HEK293T (cell line): ENCODE measurements around the gene CHDH.

Experiments used
- CTCF ChIA-PET: fragments of 350-600 bp; formaldehyde crosslinking; extraction: SDS; loops from one replicate; lab custom pipeline; 2021; ENCODE audit warnings: antibody characterized with exemption, inconsistent platforms; lab: Yijun Ruan, JAX
- POLR2A ChIA-PET: fragments of 350-600 bp; formaldehyde crosslinking; extraction: SDS; loops from one replicate; lab custom pipeline; 2020; ENCODE audit warnings: antibody characterized with exemption, inconsistent platforms; lab: Yijun Ruan, JAX
- DNase-seq: peaks from one replicate; pipeline ENCODE4 v3.0.0; 2012; ENCODE audit warnings: mixed read lengths; ENCODE audit errors: extremely low spot score
- ARNT ChIP-seq: fragments of 450-650 bp; IDR thresholded peaks from 2 replicates; pipeline ENCODE4 v1.6.1; 2017; ENCODE audit warnings: mild to moderate bottlenecking
- BHLHE40 ChIP-seq: fragments of 450-650 bp; IDR thresholded peaks from 2 replicates; pipeline ENCODE4 v1.6.1; 2016; ENCODE audit warnings: mild to moderate bottlenecking, moderate library complexity, borderline replicate concordance
- CTBP1 ChIP-seq: fragments of 450-650 bp; IDR thresholded peaks from 2 replicates; pipeline ENCODE4 v1.6.1; 2016; ENCODE audit warnings: borderline replicate concordance
- ELF4 ChIP-seq: fragments of 450-650 bp; IDR thresholded peaks from 2 replicates; pipeline ENCODE4 v1.6.1; 2017; ENCODE audit warnings: antibody characterized with exemption
- FOXA1 ChIP-seq: fragments of 450-650 bp; IDR thresholded peaks from 2 replicates; pipeline ENCODE4 v1.6.1; 2016; ENCODE audit warnings: mild to moderate bottlenecking
- FOXK2 ChIP-seq: fragments of 450-650 bp; IDR thresholded peaks from 2 replicates; pipeline ENCODE4 v1.6.1; 2016; ENCODE audit warnings: mild to moderate bottlenecking
- FOXM1 ChIP-seq: fragments of 450-650 bp; IDR thresholded peaks from 2 replicates; pipeline ENCODE4 v1.6.1; 2017; ENCODE audit warnings: mild to moderate bottlenecking, borderline replicate concordance
- HDGF ChIP-seq: fragments of 450-650 bp; IDR thresholded peaks from 2 replicates; pipeline ENCODE4 v1.6.1; 2017; ENCODE audit warnings: antibody characterized with exemption, borderline replicate concordance
- L3MBTL2 ChIP-seq: fragments of 450-650 bp; conservative IDR thresholded peaks from 2 replicates; pipeline ENCODE4 v1.6.1; 2016; ENCODE audit warnings: mild to moderate bottlenecking
- LEF1 ChIP-seq: fragments of 450-650 bp; IDR thresholded peaks from 2 replicates; pipeline ENCODE4 v1.6.1; 2017; ENCODE audit warnings: mild to moderate bottlenecking, borderline replicate concordance
- NFRKB ChIP-seq: fragments of 450-650 bp; IDR thresholded peaks from 2 replicates; pipeline ENCODE4 v1.6.1; 2016; ENCODE audit warnings: mild to moderate bottlenecking, moderate library complexity
- PKNOX1 ChIP-seq: fragments of 450-650 bp; IDR thresholded peaks from 2 replicates; pipeline ENCODE4 v1.6.1; 2016
- SP1 ChIP-seq: fragments of 450-650 bp; IDR thresholded peaks from 2 replicates; pipeline ENCODE4 v1.6.1; 2017
- SUZ12 ChIP-seq: fragments of 450-650 bp; IDR thresholded peaks from 2 replicates; pipeline ENCODE4 v1.6.1; 2016; ENCODE audit warnings: mild to moderate bottlenecking
- TARDBP ChIP-seq: fragments of 450-650 bp; IDR thresholded peaks from 2 replicates; pipeline ENCODE4 v1.6.1; 2016
- ZNF384 ChIP-seq: fragments of 450-650 bp; IDR thresholded peaks from 2 replicates; pipeline ENCODE4 v1.6.1; 2016

CHDH gene

DNA sequence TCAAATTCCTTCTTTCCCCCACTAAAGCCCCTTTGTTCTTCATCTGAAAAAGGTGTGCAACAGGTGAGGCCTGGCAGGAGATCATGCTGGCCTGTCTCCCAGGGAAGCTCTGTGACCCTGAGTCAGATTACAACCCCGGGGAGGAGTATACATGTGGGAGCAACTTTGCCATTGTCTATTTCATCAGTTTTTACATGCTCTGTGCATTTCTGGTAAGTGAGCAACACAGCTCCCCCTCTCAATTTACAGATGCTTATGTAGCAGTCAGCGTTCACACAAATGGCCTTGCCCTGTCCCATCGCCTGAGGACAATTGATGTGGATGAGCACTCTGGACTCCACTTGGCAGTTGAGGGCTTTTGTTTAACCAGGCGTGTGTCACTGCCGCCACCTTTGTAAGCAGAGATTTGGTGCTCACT, 70.4 kb downstream of the CHDH start:
- ChIA-PET CTCF (no interaction called here), POLR2A (no interaction called here)
- DNase-seq = no peak
- TF ChIP-seq ELF4 = no peak
- TF ChIP-seq BHLHE40 = no peak
- no peak for TF ChIP-seq NFRKB
- no peak for TF ChIP-seq SUZ12
- TF ChIP-seq TARDBP = no peak
- TF ChIP-seq PKNOX1 = no peak
- no peak for TF ChIP-seq ZNF384
- no peak for TF ChIP-seq L3MBTL2
- no peak for TF ChIP-seq FOXK2
- no peak for TF ChIP-seq FOXA1
- TF ChIP-seq LEF1 = no peak
- no peak for TF ChIP-seq CTBP1
- no peak for TF ChIP-seq HDGF

- CTCF ChIA-PET = no interaction called here
- POLR2A ChIA-PET = no interaction called here
- no peak for DNase-seq
- no peak for TF ChIP-seq SP1
- TF ChIP-seq NFRKB = no peak
- TF ChIP-seq TARDBP = no peak
- TF ChIP-seq FOXK2 = no peak
- TF ChIP-seq ELF4 = no peak
- no peak for TF ChIP-seq ARNT
- TF ChIP-seq BHLHE40 = no peak
- no peak for TF ChIP-seq ZNF384
- TF ChIP-seq CTBP1 = no peak
- no peak for TF ChIP-seq PKNOX1
- no peak for TF ChIP-seq FOXA1
- no peak for TF ChIP-seq L3MBTL2
- TF ChIP-seq SUZ12 = no peak
- no peak for TF ChIP-seq FOXM1
- no peak for TF ChIP-seq HDGF
- no peak for TF ChIP-seq LEF1
These were observed 71.2 kb downstream of the CHDH start for GRCh38 chr3:53775018-53775417.

DNA sequence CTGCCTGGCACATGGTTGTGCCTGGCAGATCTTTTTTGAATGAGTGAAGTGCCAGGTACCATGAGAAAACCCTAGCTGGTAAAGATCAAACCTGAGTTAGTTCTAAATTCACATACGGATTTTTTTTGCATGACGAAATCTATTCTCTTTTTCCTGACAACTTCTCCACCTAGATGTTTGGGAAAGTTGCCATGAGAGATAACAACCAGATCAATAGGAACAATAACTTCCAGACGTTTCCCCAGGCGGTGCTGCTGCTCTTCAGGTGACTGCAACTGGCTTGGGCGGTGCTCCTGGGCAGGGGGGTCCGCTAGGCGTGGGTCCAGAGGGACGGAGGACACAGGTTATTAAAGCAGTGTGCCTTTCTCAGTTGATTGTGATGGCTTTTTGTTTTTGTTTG, 71.8 kb downstream of the CHDH start:
- ChIA-PET CTCF (no interaction called here), POLR2A (no interaction called here)
- DNase-seq = no peak
- TF ChIP-seq LEF1 (no peak), ZNF384 (no peak), FOXM1 (no peak), CTBP1 (no peak), HDGF (no peak), ARNT (no peak), TARDBP (no peak)

DNA sequence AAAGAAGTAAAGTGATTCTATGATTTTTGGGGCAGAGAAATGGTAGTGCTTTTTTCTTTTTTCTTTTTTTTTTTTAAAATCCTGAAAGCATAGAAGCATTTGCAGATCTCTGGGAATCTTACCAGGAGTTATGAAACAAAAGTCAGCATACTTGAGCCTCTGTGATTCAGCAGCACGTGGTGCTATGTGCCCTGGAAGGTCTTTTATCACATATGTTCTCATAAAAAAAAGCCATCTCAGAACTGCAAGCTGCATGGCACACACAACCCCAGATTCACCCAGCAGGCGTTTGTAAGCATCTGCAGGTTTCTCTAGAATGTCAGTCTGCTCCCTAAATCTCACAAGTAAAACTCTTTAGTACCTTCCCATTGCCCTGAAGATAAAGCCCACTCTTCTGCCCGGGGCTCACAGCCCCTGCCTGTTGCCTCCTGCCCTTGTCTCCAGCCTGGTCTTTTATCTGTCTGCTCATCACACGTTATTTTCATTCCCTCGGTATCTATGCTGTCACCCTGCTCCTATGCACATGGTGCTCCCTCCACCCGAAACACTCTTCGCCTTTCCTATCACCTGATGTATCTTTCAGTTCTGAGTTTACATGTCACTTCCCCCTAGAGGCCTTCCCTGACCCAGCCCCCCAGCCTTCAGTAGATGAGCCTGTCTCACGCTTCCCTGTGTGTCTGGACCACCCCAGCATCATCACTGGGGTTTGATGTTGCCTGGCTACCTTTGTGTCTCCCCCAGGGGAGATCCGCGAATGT, 72.4 kb downstream of the CHDH start:
- TF ChIP-seq TARDBP (no peak), FOXK2 (no peak), FOXM1 (no peak), SUZ12 (no peak), HDGF (no peak), ZNF384 (no peak), LEF1 (no peak), ARNT (no peak), ELF4 (no peak), L3MBTL2 (no peak), BHLHE40 (no peak), FOXA1 (no peak), PKNOX1 (no peak), CTBP1 (no peak), NFRKB (no peak)
- CTCF ChIA-PET = no interaction called here
- POLR2A ChIA-PET = no interaction called here
- DNase-seq = no peak

- CTCF ChIA-PET = no interaction called here
- TF ChIP-seq SP1 = no peak
- TF ChIP-seq HDGF = no peak
- no peak for TF ChIP-seq CTBP1
- no peak for TF ChIP-seq BHLHE40
- TF ChIP-seq FOXK2 = no peak
- TF ChIP-seq NFRKB = no peak
- no peak for TF ChIP-seq FOXM1
- no peak for DNase-seq
- POLR2A ChIA-PET = no interaction called here
These were observed 73.2 kb downstream of the CHDH start for GRCh38 chr3:53773021-53773436.

DNA sequence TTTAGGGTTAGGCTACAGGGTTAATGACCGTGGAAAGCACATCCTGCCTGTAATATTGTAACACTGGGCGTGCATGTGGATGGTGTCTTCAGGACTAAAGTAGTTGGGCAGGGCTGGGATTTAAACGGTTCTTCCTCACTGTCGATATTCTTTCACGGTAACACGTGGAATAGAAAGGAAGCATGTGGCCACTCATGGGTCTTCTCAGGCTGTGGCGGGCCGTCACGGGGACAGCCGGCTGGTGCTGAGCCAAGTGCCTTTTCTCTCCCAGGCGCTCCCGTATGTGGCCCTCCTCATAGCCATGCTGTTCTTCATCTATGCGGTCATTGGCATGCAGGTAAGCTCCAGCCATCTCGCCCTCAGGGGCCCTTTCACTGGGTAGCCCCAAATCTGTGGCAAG, 73.7 kb downstream of the CHDH start:
- no peak for DNase-seq
- CTCF ChIA-PET = no interaction called here
- POLR2A ChIA-PET = no interaction called here
- no peak for TF ChIP-seq CTBP1
- no peak for TF ChIP-seq ARNT
- TF ChIP-seq FOXK2 = no peak
- no peak for TF ChIP-seq L3MBTL2
- TF ChIP-seq ZNF384 = no peak
- no peak for TF ChIP-seq BHLHE40
- no peak for TF ChIP-seq PKNOX1
- no peak for TF ChIP-seq FOXA1
- TF ChIP-seq FOXM1 = no peak
- no peak for TF ChIP-seq TARDBP
- TF ChIP-seq LEF1 = no peak
- no peak for TF ChIP-seq SUZ12
- TF ChIP-seq SP1 = no peak
- no peak for TF ChIP-seq HDGF
- TF ChIP-seq ELF4 = no peak
- TF ChIP-seq NFRKB = no peak
